Left colon (tissue), 2 donors: ENCODE results near the gene SMIM38. TPM values are rescaled to one million over a fixed set of nuclear protein-coding genes. Genes with fewer than 3 reads are reported as not detected.
"Not testable (repeated sequence)": the region's sequence is repeated elsewhere in the genome, so short reads cannot be mapped to it uniquely, and the experiment has no call there.

Experiments
- ATAC-seq: fragments of 200-7000 bp; cut with Tn5 transposase; one replicate; pipeline ENCODE4 v1.9.1; 2020; ENCODE audit warnings: mild to moderate bottlenecking, moderate library complexity
- DNase-seq, 2 donors: peaks; one replicate each; pipeline ENCODE4 v3.0.0-alpha.2; 2020
- intact Hi-C, 2 donors: fragments of 100-400 bp; cut with DNase I in 1 of 2; cut with micrococcal nuclease in 1 of 2; formaldehyde crosslinking; loops; one replicate each; pipeline versions ENCODE4 v1.11.2 to v1.14.0; 2022; cut with DNase I, micrococcal nuclease
- total RNA-seq, 2 donors: library from RNA; stranded (reverse); fragmentation: NEBNext Ultra II Directional; extraction: Animal tissue kit (Norgen Biotek cat#: 25700); gene quantifications; one replicate each; pipeline ENCODE4 v1.2.1, GENCODE V29; 2021
- donor health status: DM: no; HTN: no; CAD: no.
- donor health status: DM: yes; HTN: yes; CAD: no.

The SMIM38 gene
- total RNA-seq, 2 donors from 2014 or later = 0.22 to 0.70 TPM

DNA sequence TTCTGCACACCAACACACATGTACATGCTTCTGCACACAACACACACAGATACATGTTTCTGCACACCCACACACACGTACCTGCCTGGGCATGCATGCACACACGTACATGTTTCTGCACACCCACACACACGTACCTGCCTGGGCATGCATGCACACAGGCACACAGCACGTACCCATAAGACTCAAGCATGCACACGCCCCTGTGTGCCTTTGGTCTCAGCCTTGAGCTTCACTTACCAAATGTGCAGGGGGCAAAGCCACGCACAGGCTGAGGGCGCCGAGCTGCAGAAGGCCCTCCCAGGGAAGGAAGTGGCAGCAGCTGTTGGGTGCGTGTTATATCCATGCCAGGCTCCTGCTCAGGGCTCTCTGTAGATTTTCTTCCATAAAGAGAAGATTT, 34.7 kb upstream of the SMIM38 start:
- no peak for DNase-seq
- ATAC-seq = no peak
- intact Hi-C loops = no loop called here

DNA sequence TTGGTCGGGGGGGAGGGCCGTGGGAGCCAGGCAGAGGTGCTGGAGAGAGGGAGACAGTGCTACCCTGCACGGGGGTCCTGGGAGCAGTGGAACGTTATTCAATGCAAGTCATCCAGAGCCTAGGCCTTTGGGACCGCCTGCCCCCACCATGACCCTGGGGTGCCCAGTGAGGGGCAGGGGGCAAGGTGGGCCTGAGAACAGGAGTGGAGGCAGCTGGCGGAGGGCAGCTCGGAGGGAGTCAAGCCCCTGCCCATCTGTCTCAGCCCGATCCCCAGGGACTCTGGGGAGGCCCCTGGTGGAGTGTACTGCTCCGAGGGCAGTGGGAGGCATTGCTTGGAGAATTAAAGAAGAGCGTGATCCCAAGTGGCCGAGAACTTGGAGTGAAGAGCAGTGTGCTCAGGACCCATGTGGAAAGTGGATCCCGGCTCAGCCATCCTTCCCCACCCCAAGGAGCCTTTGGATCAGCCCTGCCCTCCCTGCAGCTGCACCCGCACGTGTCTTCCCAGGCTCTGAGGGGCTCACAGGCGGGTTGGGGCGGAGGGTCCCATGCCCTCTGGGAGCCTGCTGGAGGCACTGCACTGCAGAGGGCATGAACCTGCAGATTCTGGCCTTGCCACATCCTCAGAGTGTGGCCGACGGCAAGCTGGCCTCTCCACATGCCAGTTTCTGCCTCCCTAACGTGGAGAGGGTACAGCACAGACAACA, 34.0 kb upstream of the SMIM38 start:
- DNase-seq = no peak
- intact Hi-C loops = no loop called here
- ATAC-seq = no peak

DNA sequence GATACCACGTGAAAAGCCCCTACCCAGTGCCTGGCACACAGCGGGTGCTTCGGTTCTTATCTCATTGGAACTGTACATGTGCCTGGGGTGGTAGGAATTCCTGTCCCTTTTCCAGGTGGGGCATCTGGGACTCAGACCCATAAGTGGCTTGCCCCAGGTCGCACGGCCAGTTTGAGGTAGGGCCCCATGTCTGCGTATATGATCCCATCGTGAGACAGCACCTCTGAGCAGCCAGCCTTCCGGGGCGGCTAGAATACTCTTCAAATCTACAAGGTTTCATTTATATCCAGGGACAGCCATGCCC, 33.5 kb upstream of the SMIM38 start:
- intact Hi-C loops = no loop called here
- DNase-seq (no peak), ATAC-seq (no peak)

DNA sequence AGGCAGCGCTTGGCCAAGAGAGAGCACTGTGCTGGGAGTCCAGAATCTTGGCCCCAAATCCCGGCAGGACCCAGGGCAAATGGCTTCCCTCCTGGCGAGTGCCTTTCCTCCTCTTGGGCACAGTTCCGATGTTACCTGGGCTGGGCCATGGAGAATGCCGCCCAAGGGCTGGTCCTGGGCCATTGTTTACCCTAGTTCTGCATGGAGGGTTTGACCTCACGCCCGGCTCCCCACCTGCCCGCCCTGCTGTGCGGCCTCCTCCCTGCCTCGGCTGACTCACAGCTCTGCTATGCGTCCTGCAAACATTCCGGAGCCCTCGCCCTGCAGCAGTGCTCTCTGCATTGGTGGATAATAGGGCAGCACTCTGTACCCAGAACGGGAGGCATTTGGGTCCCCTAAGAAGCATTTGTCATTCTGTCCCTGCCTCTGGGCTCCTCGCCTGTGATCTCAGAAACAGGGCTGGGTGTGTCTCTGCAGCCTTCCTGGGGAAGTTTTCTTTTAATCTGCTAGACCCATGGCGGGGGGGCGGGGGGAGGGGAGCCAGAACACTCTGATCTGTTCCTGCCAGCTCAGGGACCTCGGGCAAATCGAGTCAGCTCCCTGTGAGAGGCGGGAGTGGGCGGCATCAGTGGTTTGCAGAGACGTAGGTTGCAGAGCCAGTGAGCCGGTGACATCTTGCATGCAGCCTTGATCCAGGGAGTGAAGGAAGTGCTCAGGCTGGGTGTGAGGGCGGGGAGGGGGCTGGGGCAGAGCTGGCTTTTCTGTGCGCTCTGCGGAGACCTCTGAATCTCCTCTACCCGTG, 32.9 kb upstream of the SMIM38 start:
- ATAC-seq (peak; percentile 96), DNase-seq (peak; percentile 83 to 94)
- intact Hi-C loops = no loop called here

DNA sequence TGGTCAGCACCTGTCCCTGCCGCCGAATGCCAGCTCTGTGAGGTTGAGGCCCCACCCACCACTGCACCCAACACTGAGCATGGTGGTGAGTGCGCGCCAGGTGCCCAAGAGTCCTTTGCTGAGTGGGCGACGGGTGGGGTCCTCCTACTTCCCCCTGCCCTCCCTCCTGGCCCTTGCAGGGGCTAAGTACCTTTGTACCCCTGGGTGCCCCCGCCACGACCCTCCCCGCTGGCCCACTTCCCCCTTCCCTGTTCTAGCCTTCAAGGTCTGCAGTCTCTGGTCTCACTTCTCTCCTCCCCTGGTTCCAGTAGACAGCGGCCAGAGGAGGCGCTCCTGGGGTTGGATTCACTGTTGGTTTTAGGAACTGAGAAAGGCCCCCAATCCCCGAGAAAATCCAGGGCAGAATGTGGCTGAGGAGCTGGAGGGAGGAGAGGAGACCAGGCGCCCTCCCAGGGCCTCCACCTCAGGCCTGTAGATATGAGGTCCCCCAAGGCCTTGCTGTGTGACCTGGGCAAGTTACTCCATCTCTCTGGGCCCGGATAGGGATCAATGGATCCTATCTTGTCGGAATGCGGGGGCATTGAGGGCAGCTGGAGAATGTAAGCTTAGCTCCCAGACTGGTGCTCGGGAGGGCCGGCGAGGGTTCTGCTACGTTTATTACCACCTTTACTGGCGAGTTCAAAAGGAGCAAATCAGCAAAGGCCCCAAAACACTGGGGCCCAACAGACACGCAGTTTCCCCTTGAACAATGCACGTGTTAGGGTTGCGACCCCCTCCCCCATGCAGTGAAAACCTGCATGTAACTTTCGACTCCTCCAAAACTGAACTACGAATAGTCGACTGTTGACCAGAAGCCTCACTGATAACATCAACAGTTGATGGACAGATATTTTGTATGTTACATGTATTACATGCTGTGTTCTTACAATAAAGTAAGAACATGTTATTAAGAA, 31.9 kb upstream of the SMIM38 start:
- ATAC-seq (no peak), DNase-seq (no peak)
- intact Hi-C loops = no loop called here

DNA sequence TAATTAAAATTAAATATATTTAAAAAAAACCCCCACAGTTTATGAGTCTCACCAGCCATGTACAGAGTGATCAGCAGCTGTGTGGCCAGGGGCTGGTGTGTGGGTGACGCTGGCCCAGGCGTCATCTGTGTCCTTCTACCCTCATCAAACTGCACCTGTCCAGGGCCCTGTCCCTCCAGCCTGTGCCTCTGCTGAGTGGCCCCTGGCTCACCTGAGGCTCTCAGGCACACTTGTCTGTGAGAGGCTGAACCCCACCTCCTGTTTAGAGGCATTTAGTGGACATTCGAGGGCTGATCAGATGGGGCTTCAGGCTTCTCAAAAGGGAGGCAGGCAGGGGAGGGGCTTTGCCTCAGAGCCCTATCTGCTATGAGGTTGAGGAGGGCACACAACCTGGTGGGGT, 29.9 kb upstream of the SMIM38 start:
- DNase-seq (no peak), ATAC-seq (no peak)
- intact Hi-C loops = no loop called here

DNA sequence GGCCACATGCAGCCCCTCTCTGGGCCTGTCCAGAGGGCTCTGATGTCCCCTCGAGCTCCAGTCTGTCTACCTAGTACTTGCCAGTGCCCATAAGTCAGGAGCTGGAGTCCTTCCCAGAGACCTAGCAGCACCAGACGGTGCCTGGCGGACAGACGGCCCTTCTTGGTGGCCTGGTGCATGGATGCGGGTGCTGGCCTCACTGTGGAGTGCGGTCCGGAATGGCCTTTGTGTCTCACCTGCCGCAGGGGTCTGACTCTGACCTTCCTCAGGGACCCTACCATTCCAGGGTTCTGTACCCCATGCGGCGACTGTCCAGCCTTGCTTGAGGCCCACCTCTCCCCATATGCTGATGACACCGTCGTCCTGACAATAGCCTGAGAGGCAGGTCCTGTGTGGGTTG, 29.4 kb upstream of the SMIM38 start:
- DNase-seq (no peak), ATAC-seq (no peak)
- intact Hi-C loops = no loop called here

DNA sequence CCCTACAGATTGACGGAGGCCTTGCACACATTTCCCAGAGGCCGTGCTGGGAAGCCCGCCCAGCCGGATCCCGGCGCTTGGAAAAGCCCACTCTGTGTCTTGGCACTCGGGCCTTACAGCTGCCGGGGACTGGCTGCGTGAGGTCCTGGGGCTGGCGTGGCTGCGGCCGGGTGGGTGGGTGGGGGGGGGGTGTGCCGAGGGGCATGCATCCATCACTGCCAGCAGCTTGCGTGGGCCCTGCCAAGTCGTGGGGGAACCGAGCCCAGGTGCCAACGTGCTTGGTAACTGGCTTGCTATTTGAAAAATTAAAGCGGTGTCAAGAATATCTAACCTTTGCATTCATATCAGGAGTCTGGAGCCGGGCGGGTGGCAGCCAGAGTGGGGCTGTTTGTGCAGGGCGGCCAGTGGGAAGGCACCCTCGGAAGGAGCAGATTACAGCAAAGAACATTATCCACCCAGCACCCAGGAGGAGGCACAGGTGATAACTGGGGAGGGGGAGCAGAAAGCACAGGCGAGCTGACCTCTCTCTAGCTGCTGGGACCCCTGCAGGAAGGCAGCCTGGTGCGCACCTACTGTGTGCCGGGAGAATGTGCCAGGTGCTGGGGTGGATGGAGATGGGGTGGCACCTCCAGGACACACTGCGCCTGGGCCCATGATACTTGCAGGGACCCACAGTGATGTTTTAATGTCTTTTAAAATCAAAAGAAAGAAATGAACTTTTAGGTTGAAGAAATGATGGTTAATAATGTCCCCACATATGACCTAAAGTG, 28.5 kb upstream of the SMIM38 start:
- intact Hi-C loops = no loop called here
- DNase-seq (no peak), ATAC-seq (no peak)

DNA sequence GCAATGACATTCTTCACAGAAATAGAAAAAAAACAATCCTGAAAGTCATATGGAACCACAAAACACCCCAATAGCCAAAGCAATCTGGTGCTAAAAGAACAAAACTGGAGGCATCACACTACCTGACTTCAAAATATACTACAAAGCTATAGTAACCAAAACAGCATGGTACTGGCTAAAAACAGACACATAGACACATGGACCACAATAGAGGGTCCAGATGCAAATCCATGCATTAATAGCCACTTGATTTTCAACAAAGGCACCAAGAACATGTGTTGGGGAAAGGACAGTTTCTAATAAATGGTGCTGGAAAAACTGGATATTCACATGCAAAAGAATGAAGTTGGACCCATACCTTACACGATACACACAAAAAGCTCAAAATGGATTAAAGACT, 27.9 kb upstream of the SMIM38 start:
- intact Hi-C loops = no loop called here
- DNase-seq (no peak), ATAC-seq (no peak)

DNA sequence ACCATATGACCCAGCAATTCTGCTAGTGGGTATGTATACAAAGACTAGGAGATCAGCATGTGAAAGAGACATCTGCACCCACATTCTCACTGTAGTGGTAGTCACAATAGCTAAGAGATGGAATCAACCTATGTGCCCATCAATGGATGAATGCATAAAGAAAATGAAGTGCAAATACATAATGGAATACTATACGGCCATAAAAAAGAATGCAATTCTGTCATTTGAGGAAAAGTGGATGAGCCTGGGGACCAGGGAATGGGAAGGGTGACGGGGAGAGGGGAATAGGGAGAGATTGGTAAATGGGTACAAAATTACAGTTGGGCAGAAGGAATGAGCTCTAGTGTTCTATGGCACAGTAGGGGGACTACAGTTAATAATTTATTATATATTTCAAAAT, 26.7 kb upstream of the SMIM38 start:
- intact Hi-C loops = no loop called here
- ATAC-seq = no peak

DNA sequence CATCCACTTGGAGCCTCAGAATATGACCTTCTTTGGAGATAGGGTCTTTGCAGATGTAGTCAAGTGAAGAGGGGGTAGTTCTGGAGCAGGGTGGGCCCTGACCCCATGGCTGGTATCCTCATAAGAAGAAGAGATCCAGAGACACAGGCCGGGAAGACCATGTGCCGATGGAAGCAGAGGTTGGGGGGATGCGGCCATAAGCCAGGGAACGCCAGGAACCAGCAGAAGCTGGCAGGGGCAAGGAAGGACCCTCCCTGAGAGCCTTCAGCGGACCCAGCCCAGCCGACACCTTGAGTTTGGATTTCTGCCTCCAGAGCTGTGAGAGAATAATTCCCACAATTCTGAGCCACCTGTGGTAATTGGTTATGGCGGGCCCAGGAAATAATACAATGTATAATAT, 26.1 kb upstream of the SMIM38 start:
- no peak for DNase-seq
- ATAC-seq = no peak
- intact Hi-C loops = no loop called here

More for the DNA sequence above, 26.7 kb upstream of the SMIM38 start:
- DNase-seq = no peak

DNA sequence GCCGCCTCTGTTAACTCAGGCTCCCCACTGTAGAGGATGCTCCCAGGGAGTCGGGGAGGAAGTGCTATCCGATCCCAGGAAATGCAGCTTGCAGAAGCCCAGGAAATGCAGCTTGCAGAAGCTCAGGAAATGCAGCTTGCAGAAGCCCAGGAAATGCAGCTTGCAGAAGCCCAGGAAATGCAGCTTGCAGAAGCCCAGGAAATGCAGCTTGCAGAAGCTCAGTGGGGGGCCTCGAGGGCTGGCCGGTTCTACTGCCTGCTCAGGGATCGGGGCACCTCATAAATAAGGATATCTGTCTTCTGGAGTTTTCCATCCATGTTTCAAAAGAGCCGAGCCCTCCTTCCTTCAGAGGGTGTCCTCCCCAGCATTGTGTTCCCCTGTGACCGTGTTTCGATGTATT, 25.1 kb upstream of the SMIM38 start:
- intact Hi-C loops = no loop called here
- ATAC-seq (no peak), DNase-seq (no peak)

DNA sequence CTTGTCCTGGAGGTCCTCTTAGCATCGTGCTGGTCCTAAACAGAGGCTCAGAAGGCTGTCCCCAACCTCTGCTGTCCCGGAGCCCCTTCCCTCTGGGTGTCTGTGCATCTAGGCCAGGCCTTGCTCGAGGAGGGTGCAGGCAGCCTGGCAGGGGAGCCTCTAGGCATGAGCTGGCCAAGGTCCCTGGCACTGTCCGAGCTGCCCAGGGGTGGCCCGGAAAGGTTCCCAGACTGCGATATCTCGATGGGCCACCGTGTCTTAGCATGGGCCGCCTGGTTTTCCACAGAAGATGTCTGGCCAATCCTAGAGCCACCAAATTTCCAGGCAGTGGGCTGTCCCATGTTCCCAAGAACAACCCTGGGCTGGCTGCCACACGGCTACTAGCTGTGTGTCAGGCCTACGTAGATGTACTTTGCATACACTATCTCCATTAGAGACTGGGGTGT, 24.6 kb upstream of the SMIM38 start:
- DNase-seq = no peak

DNA sequence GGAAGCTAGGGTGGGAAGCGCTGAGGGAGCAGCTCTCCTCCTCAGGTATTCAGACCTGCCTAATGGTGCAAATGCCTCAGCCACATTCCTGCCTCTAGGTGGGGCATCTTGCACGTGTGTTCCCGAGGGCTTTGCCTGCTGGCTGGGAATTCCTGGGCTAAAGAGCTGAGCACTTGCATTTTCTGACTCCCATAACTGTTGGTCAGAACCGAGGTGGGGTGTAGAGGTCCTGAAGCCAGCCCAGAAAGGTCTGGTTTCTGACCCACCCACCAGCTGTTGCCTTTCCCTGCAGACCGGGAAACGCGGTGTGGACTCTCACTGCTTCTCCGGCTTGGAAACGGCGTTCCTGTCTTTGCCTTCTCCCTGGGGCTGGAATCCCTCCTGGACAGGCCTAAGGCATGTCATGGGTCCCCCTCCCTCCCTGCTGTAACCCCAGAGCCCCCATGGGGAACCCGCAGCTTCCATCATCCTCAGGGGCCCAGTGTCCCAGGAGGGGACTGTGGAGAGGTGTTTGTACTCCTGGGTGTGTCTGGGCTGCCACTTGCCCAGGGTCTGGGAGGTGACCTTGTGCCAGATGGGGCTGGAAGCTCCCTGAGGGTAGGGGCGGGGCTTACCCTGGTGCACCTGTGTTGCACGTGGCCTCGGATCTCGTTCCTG, 24.0 kb upstream of the SMIM38 start:
- ATAC-seq = peak; percentile 98
- DNase-seq = peak; percentile 67 to 84
- intact Hi-C loops = no loop called here

More for the DNA sequence above, 24.6 kb upstream of the SMIM38 start:
- intact Hi-C loops = no loop called here
- peak; percentile 29 for ATAC-seq

DNA sequence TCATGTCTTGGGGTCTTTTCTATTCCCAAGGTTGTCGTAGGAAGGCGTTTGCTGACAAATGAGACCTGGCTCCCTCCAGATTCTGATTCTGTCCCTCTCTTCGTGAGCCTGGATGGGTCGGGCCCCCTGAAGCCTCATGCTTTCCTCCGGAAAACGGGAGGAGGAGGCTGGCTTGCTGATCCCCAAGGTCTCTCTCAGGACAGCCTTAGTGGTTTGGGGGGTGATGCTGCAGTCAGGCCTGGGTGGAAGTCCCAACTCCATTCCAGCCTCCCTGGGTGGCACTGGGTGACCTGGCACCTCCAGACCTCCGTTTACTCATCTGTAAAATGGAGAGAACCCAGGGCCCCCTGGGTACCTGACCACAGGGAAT, 23.4 kb upstream of the SMIM38 start:
- intact Hi-C loops = no loop called here
- DNase-seq = no peak
- no peak for ATAC-seq

DNA sequence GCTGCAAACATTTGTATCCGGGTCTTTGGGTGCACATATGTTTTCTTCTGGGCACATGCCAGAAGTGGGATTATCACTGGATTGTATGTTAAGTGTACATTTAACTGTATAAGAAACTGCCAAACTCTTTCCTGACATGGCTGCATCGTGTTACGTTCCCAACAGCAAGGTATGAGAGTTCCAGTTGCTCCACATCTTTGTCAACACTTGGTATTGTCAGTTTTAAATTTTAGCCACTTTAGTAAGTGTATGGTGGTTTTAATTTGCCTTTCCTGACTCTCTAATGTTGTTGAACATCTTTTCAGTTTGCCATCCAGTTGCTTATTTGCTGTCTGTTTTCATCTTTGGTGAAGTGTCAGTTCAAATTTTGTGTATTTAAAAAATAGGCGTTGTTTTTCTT, 22.5 kb upstream of the SMIM38 start:
- ATAC-seq = no peak
- no peak for DNase-seq
- intact Hi-C loops = no loop called here

DNA sequence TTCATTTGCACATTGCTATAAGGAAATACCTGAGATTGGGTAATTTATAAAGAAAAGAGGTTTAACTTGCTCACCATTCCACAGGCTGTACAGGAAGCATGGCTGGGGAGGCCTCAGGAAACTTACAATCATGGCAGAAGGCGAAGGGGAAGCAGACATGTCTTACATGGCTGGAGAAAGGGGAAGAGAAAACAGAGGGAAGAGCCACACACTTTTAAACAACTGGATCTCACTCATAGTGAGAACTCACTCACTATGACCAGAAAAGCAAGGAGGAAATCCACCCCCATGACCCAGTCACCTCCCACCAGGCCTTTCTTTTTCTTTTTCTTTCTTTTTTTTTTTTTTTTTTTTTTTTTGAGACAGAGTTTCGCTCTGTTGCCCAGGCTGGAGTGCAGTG, 21.6 kb upstream of the SMIM38 start:
- intact Hi-C loops, DNase-seq, ATAC-seq: not testable (repeated sequence)

DNA sequence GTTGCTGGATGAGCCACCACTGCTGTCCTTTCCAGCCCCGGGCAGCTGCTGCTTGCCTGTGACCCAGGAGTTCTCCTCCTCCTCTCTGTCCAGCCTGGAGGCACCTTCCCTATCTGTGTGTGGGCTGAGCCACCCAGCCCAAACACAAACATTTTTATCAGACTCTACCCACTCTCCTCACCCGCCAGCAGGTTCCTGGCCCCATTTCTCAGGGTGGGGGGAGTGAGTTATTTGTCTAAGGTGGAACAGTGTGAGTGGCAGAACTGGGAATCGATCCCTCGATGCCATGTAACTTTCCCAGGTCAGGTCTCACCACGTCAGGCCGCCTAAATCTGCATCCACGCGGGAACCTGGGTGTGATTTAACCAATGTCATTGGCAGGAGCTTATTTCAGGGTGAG, 20.8 kb upstream of the SMIM38 start:
- no peak for DNase-seq
- no peak for ATAC-seq
- intact Hi-C loops = no loop called here
